MM.1S (cell line): ENCODE data around the gene CLCNKB.
"Not testable (repeated sequence)": the region's sequence is repeated elsewhere in the genome, so short reads cannot be mapped to it uniquely, and the experiment has no call there.

Experiments
- EZH2 ChIP-seq: fragments of 300-600 bp; sonication (generic); optimal IDR thresholded peaks from 2 replicates; pipeline ENCODE3; 2017; ENCODE audit warnings: low read depth, mild to moderate bottlenecking, antibody characterized with exemption, low read length, mixed read lengths
- EZH2phosphoT487 ChIP-seq: fragments of 300-600 bp; sonication (generic); IDR thresholded peaks from 2 replicates; pipeline ENCODE4 v1.6.1; 2018; ENCODE audit warnings: antibody characterized with exemption, low read length
- TF ChIP-seq, protein P1 (sequence below): fragments of 300-600 bp; sonication (generic); IDR thresholded peaks from 2 replicates; pipeline ENCODE4 v1.5.1; 2016; ENCODE audit warnings: antibody characterized with exemption, low read length, mixed read lengths

DNA sequence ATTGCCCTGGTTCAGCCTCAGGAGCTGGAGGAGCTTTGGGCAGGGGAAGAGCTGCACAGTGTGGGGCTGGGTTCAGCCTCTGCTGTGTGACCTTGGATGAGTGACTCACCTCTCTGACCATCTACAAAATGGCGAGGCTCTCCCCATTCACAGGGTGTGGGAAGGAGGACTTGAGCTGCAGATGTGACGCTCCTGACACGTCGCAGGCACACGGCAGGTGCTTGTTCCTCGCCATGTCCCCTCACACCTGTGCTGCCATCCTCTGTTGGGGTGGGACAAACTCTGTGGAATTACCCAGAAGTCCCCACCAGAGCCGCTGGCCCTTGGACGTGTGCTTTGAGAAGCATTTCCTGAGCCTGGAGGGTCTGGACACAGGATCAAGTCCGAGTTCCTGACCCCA, 22.7 kb upstream of the CLCNKB start:
- TF ChIP-seq, protein P1, sequence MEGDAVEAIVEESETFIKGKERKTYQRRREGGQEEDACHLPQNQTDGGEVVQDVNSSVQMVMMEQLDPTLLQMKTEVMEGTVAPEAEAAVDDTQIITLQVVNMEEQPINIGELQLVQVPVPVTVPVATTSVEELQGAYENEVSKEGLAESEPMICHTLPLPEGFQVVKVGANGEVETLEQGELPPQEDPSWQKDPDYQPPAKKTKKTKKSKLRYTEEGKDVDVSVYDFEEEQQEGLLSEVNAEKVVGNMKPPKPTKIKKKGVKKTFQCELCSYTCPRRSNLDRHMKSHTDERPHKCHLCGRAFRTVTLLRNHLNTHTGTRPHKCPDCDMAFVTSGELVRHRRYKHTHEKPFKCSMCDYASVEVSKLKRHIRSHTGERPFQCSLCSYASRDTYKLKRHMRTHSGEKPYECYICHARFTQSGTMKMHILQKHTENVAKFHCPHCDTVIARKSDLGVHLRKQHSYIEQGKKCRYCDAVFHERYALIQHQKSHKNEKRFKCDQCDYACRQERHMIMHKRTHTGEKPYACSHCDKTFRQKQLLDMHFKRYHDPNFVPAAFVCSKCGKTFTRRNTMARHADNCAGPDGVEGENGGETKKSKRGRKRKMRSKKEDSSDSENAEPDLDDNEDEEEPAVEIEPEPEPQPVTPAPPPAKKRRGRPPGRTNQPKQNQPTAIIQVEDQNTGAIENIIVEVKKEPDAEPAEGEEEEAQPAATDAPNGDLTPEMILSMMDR, result not testable (repeated sequence)
- not testable (repeated sequence) for TF ChIP-seq EZH2, EZH2phosphoT487
